Ammon's horn (tissue), 1 donor: ENCODE results near the gene EIF2A.
A peak's percentile ranks its signal among the peaks of the same experiment; 100 is the strongest.
"Not testable (repeated sequence)": the region's sequence is repeated elsewhere in the genome, so short reads cannot be mapped to it uniquely, and the experiment has no call there.

Experiments used
- DNase-seq: peaks from one replicate; pipeline ENCODE4 v3.0.0-alpha.2; 2016; ENCODE audit warnings: low spot score

Gene EIF2A

DNA sequence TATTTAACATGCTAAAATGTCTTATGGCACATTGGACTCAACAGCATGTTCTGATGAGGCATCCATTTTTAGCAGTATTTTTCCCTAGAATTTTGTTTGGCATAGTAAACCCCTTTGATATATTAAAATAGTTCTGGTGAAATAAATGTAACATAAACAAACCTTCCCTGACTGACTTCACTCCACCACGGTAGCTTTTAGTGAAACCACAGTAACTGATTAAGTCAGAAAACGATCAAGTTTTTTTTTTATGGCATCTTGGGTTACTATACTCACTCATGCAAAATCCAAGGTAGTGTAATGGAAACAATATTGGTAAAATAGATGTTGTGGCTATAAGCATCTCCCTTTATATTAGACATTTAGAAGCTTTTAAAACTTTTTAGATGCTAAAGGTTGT, 3.1 kb upstream of the EIF2A start:
- no peak for DNase-seq

DNA sequence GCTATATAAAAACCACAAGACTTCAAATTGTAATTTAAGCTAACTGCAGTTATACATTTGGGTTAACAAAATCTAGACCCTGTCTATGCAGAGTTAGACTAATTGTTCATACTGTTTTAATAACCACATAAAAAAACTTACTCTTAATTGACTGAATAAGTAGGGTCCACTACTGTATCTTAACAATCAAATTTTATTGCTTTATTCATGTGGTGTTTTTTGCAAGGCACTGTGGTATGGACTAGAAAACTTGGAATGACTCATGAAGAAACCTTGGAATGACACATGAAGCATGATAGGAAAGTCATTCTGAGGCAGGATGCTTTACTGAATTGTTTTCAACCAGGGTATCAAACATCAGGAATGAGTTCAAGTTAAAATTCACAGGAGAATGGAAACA, 2.5 kb upstream of the EIF2A start:
- no peak for DNase-seq

DNA sequence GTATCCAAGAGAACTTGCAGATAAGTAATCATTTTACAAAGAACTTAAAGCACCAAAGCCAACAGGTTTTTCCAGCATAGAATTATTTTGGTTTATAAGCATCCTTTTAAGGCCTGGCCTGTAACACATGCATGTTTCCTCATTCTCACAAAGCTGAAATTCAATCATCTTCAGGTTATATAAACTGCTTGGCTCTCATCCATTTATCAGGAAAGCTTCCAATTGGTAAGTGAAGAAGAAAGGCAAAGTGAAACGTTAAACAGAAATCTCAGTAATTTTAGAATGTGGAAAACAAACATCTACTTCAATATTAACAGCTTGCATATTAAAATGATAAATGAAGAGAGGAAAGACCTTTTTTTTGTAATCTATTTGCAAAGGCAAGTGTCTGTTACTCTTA, 1.9 kb upstream of the EIF2A start:
- DNase-seq = peak; percentile 13

DNA sequence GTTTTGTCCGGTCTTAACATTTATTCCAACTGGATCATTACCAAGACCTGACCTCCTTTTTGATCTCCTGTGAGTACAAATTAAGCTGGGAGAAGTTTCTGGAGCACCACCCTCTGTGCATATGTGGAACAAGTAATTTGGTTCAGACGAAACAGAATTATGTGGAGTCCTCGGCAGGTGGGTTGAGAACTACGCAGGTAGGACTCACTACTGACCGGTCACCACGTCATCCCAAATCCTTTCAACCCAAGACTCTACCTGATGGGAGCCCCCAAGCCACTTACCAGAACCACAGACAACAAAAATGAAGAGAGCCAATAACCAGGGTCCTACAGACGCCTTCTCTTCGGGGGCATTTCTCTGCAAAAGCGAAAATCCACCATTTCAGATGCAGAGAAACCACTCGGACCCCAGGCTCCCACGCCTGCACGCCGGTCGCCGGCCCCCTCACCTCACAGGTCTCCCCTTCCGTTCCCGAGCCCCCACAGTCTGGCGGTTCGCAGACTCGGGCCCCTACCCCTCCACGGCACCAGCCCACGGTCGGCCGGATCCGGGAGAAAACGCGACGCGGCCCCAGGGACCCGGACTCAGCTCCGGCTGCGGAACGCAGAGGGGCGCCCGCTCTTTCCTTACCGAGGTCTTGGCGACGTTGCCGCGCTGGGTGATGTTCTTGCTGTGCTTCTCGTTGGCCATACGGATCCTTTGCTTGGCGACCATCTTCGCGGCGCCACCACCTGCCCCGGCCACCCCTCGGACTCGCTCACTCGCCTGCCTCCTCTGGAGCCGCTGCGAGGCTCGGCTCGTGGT, 965 bp upstream of the EIF2A start:
- DNase-seq = peak; percentile 60

DNA sequence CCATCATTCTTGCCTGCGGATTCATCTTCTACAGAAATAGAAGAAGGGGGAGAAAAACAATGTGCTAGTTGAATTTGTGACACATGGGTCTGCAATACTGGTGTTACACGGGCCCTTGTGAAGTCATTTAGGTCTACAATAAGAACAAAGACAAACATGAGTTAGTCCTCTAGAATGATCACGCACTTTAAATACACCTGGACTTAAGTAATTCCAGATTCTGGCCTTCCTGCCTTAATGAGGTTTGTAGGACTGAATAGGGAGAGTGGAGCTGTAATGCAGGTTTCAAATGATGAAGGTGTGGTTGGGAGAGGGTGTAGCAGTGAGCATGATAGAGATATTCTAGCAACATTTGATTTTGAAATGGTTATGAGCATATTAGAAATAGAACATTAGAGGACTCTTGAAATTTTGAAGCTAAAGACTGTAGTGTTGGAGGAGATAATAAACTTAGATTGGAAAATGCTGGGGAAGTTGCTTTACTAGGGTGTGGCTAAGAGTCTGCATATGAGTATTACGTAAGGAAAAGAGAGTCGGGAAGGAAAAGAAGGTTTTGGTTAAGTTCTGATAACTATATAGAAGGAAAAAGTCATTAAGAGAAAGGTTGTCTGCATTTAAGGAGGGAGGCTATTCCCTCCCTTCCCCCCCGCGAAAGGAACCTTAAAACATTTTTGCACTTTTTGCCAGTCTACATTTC, 606 bp downstream of the EIF2A start:
- DNase-seq = no peak

DNA sequence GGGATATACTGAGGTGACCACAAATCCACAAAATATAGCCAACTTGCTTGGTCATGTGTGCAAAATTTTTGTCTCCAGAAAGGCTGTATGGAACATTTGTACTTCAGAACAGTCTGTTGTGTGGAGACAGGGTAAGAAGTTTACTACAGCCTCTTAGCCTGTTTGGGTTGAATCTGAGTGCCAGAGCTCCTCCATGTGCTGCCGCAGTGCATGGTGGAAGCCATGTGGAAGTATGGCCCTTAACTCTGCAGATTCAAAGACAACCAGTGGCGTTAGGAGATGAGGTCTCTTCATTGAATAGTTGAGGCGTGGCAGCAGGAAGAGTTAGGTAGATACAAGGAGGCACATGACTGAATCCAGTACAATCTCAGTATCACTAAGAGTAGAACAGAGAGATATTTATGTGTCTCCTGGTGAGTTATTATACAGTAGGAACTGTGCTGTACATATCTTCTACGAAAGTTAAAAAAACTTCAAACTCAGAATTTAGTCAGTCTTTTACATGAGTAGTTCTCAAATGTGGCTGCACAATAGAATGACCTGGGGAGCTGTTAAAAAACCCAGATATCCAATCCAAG, 9.4 kb downstream of the EIF2A start:
- no peak for DNase-seq

DNA sequence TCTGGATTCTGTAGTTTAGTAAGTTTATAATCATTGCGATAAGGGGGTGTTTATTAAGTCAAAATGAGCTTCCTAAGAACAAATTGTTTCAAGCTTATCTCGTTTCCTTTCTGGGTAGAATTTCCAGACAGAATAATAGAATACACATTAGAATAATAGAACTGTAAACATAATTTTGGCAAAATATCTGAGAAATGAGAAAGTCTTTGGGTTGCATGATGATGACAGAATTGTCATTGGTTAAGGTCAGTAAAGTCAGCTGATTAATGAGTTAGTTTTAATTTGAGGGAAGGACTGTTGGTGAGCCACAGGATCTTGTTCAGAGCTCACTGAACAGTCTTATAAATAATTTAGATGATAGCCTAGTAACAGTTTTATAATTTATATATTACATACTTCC, 10.2 kb downstream of the EIF2A start:
- no peak for DNase-seq

DNA sequence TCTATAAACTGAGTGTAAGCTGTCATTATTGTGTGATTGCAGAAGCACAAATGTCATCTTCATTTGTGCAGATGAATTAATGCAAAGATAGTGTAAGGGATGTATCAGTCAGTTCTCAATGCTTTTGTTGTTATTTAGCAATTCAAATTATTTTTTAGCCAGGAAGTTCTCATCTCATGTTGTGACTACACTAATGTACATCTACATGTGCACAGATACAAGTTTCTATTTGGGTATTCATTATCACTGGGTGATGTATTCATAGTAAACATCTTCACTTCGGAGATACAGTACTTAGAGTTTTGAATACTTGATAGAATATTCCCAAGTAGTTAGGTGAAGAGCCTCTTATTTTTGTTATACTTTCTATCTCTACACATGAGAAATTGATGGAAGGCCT, 11.1 kb downstream of the EIF2A start:
- no peak for DNase-seq

DNA sequence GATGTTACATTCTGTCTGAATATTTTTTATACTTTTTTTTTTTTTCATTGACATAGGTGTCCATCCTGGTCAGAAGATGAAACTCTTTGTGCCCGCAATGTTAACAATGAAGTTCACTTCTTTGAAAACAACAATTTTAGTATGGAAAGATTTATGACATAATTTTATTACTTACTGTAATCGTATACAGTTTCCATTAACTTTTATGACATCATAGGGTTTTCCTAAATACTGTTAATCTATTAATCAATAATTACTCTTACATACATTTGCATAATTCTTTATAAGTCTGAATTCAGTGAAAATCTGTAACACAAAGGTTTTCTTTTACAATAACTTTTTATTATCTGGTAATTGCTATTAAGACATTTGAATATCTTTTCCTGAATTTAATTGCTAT, 17.7 kb downstream of the EIF2A start:
- DNase-seq = no peak

DNA sequence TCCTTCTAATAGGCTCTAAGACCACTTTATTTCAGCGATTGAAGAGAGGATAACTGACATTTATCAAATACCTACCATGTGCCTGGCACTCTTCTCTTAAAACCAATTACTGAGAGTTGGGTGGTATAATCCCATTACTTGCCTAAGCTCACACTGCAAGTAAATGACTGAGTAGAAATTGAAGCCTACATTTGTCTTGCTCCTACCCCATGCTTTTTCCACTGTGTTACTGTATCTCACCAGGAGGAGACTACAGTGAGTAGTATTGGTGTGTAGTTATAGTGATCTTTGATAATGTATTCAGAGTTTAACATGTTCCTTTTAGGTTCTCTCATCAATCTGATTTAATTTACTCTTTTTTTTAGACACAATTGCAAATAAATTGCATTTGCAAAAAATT, 20.7 kb downstream of the EIF2A start:
- no peak for DNase-seq

DNA sequence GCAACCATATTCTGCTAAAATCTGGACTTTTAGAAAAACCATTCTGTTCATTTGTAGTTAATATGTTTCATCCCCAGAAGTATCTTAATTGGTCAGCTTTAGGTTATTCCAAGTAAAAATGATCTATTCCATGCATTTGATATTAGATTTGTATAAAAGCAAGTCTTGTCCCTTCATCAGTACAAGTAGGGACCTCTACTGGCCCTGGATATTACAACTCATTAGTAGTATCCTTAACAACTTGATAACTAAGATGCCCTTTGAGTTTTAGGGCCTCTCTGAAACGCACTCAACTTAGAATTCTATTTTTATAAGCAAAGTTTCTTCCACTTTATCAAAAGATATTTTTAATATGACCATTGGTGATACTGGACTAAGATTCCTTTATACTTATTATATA, 31.3 kb downstream of the EIF2A start:
- no peak for DNase-seq

DNA sequence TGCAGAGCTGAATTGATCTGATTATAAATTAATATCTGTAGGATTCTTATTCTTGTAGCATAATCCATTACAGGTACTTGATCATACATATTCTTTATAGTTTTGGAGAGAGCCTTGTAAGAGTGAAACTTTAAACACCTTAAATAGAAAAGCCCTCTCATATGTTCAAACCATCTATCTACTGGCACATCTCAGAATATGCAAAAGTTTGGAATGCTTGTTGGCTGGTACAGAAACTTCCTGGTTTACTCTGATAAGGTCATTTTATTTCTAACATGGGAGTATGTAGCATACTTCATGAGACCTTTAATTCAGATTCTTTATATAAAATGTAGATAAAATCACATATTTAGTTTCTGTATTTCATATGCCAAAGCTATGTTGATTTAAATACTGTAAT, 34.6 kb downstream of the EIF2A start:
- no peak for DNase-seq

DNA sequence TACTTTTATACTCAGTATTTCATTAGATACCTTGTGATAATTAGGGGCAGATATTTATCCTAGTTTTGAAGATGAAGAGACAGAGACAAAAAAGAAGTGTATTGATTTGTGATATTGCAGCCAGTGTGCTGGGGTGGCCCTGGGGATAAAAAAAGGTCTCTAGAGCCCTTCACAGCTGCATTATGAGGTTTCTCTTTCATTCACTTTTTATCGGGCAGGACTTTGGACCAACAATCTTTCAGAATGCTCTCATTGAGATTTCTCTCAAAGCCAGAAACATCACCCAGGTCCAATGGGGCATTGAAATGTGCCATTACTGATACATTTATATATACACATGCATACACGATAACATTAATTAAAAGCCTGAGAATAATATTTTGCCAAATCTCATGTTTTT, 36.0 kb downstream of the EIF2A start:
- DNase-seq = no peak

DNA sequence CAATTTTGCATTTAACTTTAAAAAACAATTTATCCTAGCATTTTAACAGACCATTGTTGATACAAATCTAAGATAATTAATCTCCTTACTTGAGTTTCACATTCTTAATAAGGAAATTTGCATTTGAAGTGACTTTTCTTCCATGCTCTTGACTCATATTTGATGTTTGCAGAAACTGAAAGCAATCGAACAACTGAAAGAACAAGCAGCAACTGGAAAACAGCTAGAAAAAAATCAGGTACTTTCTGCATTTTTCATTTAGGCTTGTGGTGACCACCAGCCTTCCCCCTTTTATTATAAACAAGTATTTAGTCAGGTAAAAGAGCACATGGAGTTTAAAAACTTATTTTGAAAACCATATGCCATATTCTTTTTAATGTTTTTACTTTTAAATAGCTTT, 36.4 kb downstream of the EIF2A start:
- no peak for DNase-seq

DNA sequence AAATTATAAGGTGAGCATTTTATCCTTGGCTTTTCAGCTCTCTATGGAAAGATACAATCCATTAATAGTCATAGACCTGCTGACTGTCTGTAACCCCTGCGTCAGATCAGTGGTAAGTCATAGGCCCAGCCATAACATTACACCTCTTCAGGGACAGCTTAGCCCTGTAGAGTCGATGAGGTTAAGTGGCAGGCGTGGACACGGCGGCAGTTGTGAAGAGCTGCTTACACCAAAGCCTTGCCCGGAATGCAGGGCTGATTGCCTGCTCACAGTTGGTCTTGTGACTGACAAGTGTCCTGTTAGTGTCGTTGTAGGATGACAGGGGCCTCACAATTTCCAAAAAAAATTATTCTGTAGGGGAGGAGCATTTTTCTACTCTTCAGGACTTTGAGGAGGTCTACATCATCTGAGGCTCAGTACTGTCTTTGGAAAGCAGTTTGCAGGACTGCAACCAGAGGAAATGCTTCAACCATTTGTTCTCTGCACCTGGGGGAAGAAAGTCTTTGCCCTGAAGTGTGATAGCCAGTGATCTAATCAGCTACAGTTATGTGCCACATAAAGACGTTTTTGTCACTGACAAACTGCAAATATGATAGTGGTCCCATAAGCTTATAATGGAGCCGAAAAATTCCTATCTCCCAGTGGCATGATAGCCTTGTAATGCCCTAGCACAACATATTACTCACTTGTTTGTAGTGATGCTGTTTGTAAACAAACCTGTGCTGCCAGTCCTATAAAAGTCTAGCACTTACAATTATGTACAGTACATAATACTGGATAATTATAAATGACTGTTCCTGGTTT, 41.6 kb downstream of the EIF2A start:
- no peak for DNase-seq

DNA sequence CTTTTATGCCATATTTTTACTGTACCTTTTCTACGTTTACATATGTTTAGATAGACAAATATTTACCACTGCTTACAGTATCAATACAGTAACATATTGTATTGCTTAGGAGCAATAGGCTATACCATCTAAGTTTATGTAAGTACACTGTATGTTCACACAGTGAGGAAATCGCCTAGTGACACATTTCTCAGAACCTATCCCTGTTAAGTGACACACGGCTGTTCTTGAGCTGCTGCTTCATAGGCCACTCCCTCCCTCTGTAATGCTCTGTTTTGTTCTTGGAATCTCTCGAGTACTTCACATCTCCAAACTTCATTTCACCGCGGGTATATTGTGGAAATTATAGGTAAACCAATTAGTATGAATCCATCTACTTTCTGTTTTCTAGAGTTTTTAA, 43.2 kb downstream of the EIF2A start:
- DNase-seq = no peak

DNA sequence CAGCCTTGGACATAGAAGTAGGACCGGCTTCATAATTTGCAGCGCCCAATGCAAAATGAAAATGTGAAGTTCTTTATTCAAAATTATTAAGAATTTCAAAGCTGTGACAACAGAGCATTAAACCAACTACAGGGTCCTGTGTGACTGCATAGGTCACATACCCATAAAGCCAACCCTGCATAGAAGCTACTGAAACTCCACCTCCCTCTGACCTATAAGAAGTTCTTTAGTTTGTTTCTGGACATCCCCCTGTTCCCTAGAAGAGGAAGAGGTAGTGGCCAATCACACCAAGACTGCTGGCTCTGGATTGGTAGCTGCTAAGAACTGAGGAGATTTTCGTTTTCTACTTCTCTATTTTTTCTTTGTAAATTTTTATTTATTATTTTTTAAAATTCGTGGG, 47.6 kb downstream of the EIF2A start:
- DNase-seq = no peak

DNA sequence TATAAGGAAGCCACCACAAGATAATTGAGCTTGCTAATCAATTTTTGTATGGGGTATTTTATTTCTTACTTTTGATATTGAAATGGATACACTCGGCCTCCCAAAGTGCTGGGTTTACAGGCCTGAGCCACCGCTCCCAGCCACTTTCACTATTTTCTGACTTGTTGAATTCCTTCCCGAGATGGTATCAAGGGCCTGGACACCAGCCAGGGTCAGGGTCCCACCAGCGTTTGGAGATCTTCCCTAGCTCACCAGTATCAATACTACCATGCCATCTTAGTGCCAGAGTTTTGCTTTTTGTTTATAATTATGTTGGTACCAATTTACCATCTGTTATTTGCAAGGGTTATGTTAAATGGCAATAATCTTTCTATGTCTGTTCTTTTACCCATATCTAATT, 51.1 kb downstream of the EIF2A start:
- no peak for DNase-seq

DNA sequence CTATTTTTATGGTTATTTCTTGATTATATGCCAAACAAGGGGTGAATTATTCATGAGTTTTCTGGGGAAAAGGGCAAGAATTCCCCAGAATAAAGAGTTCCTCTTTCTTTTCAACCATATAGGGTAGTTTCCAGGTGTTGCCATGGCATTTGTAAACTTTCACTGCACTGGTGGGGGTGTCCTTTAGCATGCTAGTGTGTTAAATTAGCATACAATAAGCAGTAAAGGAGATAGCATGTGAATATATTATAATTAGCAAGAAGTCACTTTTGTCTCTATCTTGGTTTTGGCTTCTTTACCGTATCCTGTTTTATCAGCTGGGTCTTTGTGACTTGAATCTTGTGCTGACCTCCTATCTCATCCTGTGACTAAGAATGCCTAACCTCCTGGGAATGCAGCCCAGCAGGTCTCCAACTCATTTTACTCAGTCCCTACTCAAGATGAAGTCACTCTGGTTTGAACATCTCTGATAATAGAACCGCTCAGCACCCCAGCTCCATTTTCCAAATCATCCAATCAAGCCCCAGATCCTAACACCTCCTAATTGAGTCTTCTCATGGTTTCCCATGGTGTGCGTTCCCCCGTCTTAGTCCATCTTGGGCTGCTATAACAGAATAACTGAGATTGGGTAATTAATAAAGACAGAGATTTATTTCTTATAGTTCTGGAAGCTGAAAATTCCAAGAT, 53.2 kb downstream of the EIF2A start:
- DNase-seq = no peak

DNA sequence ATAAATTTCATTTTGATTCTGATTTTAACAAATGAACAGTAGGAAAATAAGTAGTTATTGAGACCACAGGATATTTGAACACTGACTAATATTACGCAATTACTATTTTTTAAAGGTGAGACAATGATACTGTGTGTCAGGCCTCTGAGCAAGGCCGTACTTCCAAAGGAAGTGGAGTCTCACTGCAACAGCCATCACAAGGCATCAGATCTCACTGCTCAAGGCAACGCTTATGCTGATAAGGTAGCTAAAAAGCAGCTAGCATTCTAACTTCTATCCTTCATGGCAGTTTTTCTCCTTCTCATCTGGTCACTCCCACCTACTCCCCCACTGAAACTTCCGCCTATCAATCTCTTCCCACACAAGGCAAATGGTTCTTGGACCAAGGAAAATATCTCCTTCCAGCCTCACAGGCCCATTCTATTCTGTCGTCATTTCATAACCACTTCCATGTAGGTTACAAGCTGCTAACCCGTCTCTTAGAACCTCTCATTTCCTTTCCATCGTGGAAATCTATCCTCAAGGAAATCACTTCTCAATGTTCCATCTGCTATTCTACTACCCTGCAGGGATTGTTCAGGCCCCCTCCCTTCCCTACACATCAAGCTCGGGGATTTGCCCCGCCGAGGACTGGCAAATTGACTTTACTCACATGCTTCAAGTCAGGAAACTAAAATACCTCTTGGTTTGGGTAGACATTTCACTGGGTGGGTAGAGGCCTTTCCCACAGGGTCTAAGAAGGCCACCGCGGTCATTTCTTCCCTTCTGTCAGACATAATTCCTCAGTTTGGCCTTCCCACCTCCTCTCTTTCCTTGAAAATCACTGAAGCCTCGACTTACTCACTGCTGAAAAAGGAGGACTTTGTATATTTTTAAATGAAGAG, 54.3 kb downstream of the EIF2A start:
- not testable (repeated sequence) for DNase-seq
